ENCODE results near the gene FGFBP3. TPM values are rescaled to one million over a fixed set of nuclear protein-coding genes. Genes with fewer than 3 reads are reported as not detected.
"Not testable (repeated sequence)": the region's sequence is repeated elsewhere in the genome, so short reads cannot be mapped to it uniquely, and the experiment has no call there.

FGFBP3 gene
- polyA plus RNA-seq, 1 of the 3 experiments (the other 2 are of a cell fraction): 1.3 TPM

DNA sequence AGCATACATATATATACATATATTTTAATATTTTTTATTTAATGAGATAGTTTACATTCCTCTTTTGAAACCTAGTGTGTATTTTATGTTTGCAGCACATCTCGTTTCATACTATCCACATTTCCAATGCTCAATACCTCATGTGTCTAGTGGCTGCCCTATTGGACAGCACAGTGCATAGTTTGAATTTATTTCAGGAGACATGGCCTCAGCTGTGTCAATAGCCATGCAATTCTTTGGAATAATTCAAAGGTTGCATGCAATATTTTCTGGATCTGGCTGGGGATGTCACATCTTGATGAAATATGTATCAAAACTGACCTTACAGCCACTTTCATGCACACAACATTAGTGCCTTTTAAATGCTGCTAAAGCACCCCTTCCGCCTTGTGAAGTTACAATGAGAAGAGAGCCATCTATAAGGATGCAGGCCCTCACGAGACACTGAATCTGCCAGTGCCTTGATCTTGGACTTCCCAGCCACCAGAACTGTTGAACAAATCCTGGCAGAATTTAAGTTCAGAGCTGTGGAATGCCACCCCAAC is 13.0 kb downstream of the FGFBP3 start:
- TF ChIP-seq, protein P1, sequence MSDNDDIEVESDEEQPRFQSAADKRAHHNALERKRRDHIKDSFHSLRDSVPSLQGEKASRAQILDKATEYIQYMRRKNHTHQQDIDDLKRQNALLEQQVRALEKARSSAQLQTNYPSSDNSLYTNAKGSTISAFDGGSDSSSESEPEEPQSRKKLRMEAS (IDR thresholded peaks at IDR 0.05; ENCODE audit: low read depth): no peak
- no peak for TF ChIP-seq POLR2AphosphoS5 (IDR thresholded peaks at IDR 0.05; ENCODE audit: low read depth, low read length)
- no peak for TF ChIP-seq FOSL2 (IDR thresholded peaks at IDR 0.05; ENCODE audit: borderline replicate concordance, low read depth)
- no peak for TF ChIP-seq RAD21 (IDR thresholded peaks at IDR 0.05; ENCODE audit: low read length)
- no peak for TF ChIP-seq GABPA (IDR thresholded peaks at IDR 0.05; ENCODE audit: low read depth)
- no peak for TF ChIP-seq MXI1 (IDR thresholded peaks at IDR 0.05; ENCODE audit: low read depth, low read length)
- no peak for TF ChIP-seq TAF1 (IDR thresholded peaks at IDR 0.05; ENCODE audit: borderline replicate concordance, low read depth, low read length)
- no peak for TF ChIP-seq RFX5 (IDR thresholded peaks at IDR 0.05; ENCODE audit: low read length)
- TF ChIP-seq REST (IDR thresholded peaks at IDR 0.05; ENCODE audit: low read depth, low read length): no peak
- no peak for TF ChIP-seq USF1 (IDR thresholded peaks at IDR 0.05; ENCODE audit: borderline replicate concordance, low read depth)
- TF ChIP-seq RCOR1 (IDR thresholded peaks at IDR 0.05; ENCODE audit: low read length): no peak
- H2AFZ ChIP-seq (ENCODE audit: low read depth): no peak overlapping the region
- CTCF ChIA-PET: no interaction called here
- H3K36me3 ChIP-seq (replicated peaks in 1 of 2; ENCODE audit: control insufficient read depth in 1 of 2, insufficient read depth in 2 of 2, low read length in 1 of 2): no peaks in the 10 kb centered on the region
- H3K27me3 ChIP-seq (ENCODE audit: insufficient read depth): no peaks in the 10 kb centered on the region
- H3K4me1 ChIP-seq (ENCODE audit: control insufficient read depth in 1 of 2, insufficient read depth in 2 of 2, low read depth in 1 of 2, low read length in 1 of 2): 0 out of 4 replicates have a peak, but pooled peaks cover 0 to under 1% of the 10 kb centered on the region in 2 experiments
- H4K20me1 ChIP-seq (ENCODE audit: insufficient read depth): no peaks in the 10 kb centered on the region
- DNase-seq: no peak
- H3K9me2 ChIP-seq: no peaks in the 10 kb centered on the region
- no peaks in the 10 kb centered on the region for H3K9me3 ChIP-seq
- WGBS (ENCODE audit: low lambda C conversion rate): 46% methylated on average over 3 of the region's 3 CpGs
- H3K4me3 ChIP-seq (ENCODE audit: low read depth in 2 of 2, low read length in 1 of 2): no peak overlapping the region
- peaks cover 3% of the 10 kb centered on the region for H3F3A ChIP-seq (replicated peaks; ENCODE audit: insufficient read depth)
- POLR2A ChIA-PET: no interaction called here
- H3K27ac ChIP-seq (ENCODE audit: low read depth in 2 of 2, low read length in 1 of 2): no peak overlapping the region
- no peak overlapping the region for H3K4me2 ChIP-seq
- H3K9ac ChIP-seq: no peak overlapping the region
- H3K79me2 ChIP-seq (ENCODE audit: insufficient read depth): no peaks in the 10 kb centered on the region

DNA sequence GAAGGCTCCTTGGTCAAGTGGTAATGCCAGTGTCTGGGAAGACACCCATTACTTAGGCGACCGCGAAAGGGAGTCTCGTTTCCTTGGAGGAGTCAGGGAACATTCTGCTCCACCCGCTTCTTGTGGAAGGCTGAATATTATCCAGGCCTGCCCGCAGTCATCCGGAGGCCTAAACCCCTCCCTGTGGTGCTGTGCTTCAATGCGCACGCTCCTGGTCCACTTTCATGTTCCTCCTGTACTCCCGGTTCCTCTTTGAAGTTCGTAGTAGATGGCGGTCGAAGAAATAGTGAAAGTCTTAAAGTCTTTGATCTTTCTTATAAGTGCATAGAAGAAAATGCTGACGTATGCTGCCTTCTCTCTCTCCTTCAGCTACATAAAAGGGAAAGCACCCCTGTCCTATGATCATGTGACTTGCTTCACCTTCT is 15.0 kb downstream of the FGFBP3 start:
- 88% methylated on average over 13 of the region's 14 CpGs for WGBS (ENCODE audit: low lambda C conversion rate)
- H3K9me3 ChIP-seq; H3K9me2 ChIP-seq; H2AFZ ChIP-seq (ENCODE audit: low read depth); H3K9ac ChIP-seq; H3K27me3 ChIP-seq (ENCODE audit: insufficient read depth); H3K27ac ChIP-seq (ENCODE audit: low read depth in 2 of 2, low read length in 1 of 2); DNase-seq; H3K4me2 ChIP-seq; H3K4me1 ChIP-seq (ENCODE audit: control insufficient read depth in 1 of 2, insufficient read depth in 2 of 2, low read depth in 1 of 2, low read length in 1 of 2); H3K36me3 ChIP-seq (replicated peaks in 1 of 2; ENCODE audit: control insufficient read depth in 1 of 2, insufficient read depth in 2 of 2, low read length in 1 of 2); H4K20me1 ChIP-seq (ENCODE audit: insufficient read depth); H3F3A ChIP-seq (replicated peaks; ENCODE audit: insufficient read depth); POLR2A ChIA-PET; H3K4me3 ChIP-seq (ENCODE audit: low read depth in 2 of 2, low read length in 1 of 2); H3K79me2 ChIP-seq (ENCODE audit: insufficient read depth); CTCF ChIA-PET: not testable (repeated sequence)

Measured in SK-N-SH (cell line).